GM21390 (cell line): ENCODE data around the gene UPF2.
"Not testable (repeated sequence)": the region's sequence is repeated elsewhere in the genome, so short reads cannot be mapped to it uniquely, and the experiment has no call there.

ENCODE experiments used
- ATAC-seq: cut with Tn5 transposase; IDR thresholded peaks from one replicate; pipeline ENCODE4 v1.9.1; 2021; ENCODE audit not compliant: unreplicated experiment

UPF2 gene

GRCh38 chr10:12042797-12043651 lies at the start of gene UPF2:
Gene UPF2, minus strand, starts transcription at chr10:12042809. Its CDS starts 7,386 bp downstream, at chr10:12035423.
- ATAC-seq, result peak; percentile 53

GRCh38 chr10:12091421-12091820 lies 48.8 kb upstream of the UPF2 start:
- no peak for ATAC-seq

GRCh38 chr10:12088919-12089318 lies 46.3 kb upstream of the UPF2 start:
- no peak for ATAC-seq

GRCh38 chr10:12081879-12082557 lies 39.4 kb upstream of the UPF2 start:
- ATAC-seq, result no peak

- ATAC-seq, result no peak
Observed at GRCh38 chr10:12081470-12081869, 38.9 kb upstream of the UPF2 start.

- no peak for ATAC-seq
Observed at GRCh38 chr10:12077580-12078180, 35.1 kb upstream of the UPF2 start.

GRCh38 chr10:12073526-12073925 lies 30.9 kb upstream of the UPF2 start:
- ATAC-seq, result no peak

- not testable (repeated sequence) for ATAC-seq
Observed at GRCh38 chr10:12071441-12071840, 28.8 kb upstream of the UPF2 start.

- ATAC-seq, result peak; percentile 97
Observed at GRCh38 chr10:12068449-12069269, 26.1 kb upstream of the UPF2 start, which contains the start of gene DHTKD1. Gene DHTKD1, plus strand, starts transcription at chr10:12068954. Its CDS starts 80 bp downstream, at chr10:12069034.

- no peak for ATAC-seq
Observed at GRCh38 chr10:12067336-12067735, 24.7 kb upstream of the UPF2 start.

- no peak for ATAC-seq
Observed at GRCh38 chr10:12063483-12063818, 20.8 kb upstream of the UPF2 start.

- ATAC-seq, result no peak
Observed at GRCh38 chr10:12062754-12063482, 20.3 kb upstream of the UPF2 start.

GRCh38 chr10:12061124-12061523 lies 18.5 kb upstream of the UPF2 start:
- no peak for ATAC-seq

- ATAC-seq, result no peak
Observed at GRCh38 chr10:12056748-12057147, 14.1 kb upstream of the UPF2 start.

- ATAC-seq, result no peak
Observed at GRCh38 chr10:12055732-12056131, 13.1 kb upstream of the UPF2 start.

GRCh38 chr10:12051241-12051640 lies 8.6 kb upstream of the UPF2 start:
- ATAC-seq, result no peak

- no peak for ATAC-seq
Observed at GRCh38 chr10:12050528-12050927, 7.9 kb upstream of the UPF2 start.

- no peak for ATAC-seq
Observed at GRCh38 chr10:12048547-12048946, 5.9 kb upstream of the UPF2 start.

GRCh38 chr10:12045596-12045995 lies 3.0 kb upstream of the UPF2 start:
- ATAC-seq, result no peak

GRCh38 chr10:12042409-12042796 lies 206 bp downstream of the UPF2 start:
- no peak for ATAC-seq
